ENCODE measurements around the gene MID1IP1. TPM values are rescaled to one million over a fixed set of nuclear protein-coding genes. Genes with fewer than 3 reads are reported as not detected.
A peak's percentile ranks its signal among the peaks of the same experiment; 100 is the strongest.

The MID1IP1 gene
- polyA plus RNA-seq (ENCODE audit: insufficient read length in 4 of 4): 10 to 100 TPM; 19.4 to 30.8 (median 21.1) TPM

- DNase-seq (ENCODE audit: low read depth in 4 of 4, low spot score in 2 of 4): peak in 3 of 4 donors; percentile 69 to 88 (median 84)
Measured at GRCh38 chrX:38800981-38801845, at the start of gene MID1IP1. MID1IP1 (plus strand) TSS chrX:38801459; CDS start chrX:38804947, 3,488 bp downstream.

GRCh38 chrX:38754102-38754790, 47.0 kb upstream of the MID1IP1 start:
- peak in 2 of 4 donors; percentile 7 to 41 for DNase-seq (ENCODE audit: low read depth in 4 of 4, low spot score in 2 of 4)

GRCh38 chrX:38754818-38755718, 46.2 kb upstream of the MID1IP1 start:
- peak in 1 of 4 donors; percentile 6 for DNase-seq (ENCODE audit: low read depth in 4 of 4, low spot score in 2 of 4)

- DNase-seq (ENCODE audit: low read depth in 4 of 4, low spot score in 2 of 4): no peak
Measured at GRCh38 chrX:38760883-38761282, 40.4 kb upstream of the MID1IP1 start.

- peak in 2 of 4 donors; percentile 1 to 3 for DNase-seq (ENCODE audit: low read depth in 4 of 4, low spot score in 2 of 4)
Measured at GRCh38 chrX:38768079-38768478, 33.2 kb upstream of the MID1IP1 start.

GRCh38 chrX:38770152-38770551, 31.1 kb upstream of the MID1IP1 start:
- no peak for DNase-seq (ENCODE audit: low read depth in 4 of 4, low spot score in 2 of 4)

- DNase-seq (ENCODE audit: low read depth in 4 of 4, low spot score in 2 of 4): no peak
Measured at GRCh38 chrX:38774249-38774648, 27.0 kb upstream of the MID1IP1 start.

- no peak for DNase-seq (ENCODE audit: low read depth in 4 of 4, low spot score in 2 of 4)
Measured at GRCh38 chrX:38796946-38797345, 4.3 kb upstream of the MID1IP1 start.

GRCh38 chrX:38798956-38799355, 2.3 kb upstream of the MID1IP1 start:
- no peak for DNase-seq (ENCODE audit: low read depth in 4 of 4, low spot score in 2 of 4)

- DNase-seq (ENCODE audit: low read depth in 4 of 4, low spot score in 2 of 4): no peak
Measured at GRCh38 chrX:38799995-38800580, 1.2 kb upstream of the MID1IP1 start.

- no peak for DNase-seq (ENCODE audit: low read depth in 4 of 4, low spot score in 2 of 4)
Measured at GRCh38 chrX:38803243-38803587, 2.0 kb downstream of the MID1IP1 start.

GRCh38 chrX:38803588-38804431, 2.6 kb downstream of the MID1IP1 start:
- DNase-seq (ENCODE audit: low read depth in 4 of 4, low spot score in 2 of 4): peak in 2 of 4 donors; percentile 44 to 53

GRCh38 chrX:38804432-38804681, 3.1 kb downstream of the MID1IP1 start:
- DNase-seq (ENCODE audit: low read depth in 4 of 4, low spot score in 2 of 4): no peak

- DNase-seq (ENCODE audit: low read depth in 4 of 4, low spot score in 2 of 4): peak in 1 of 4 donors; percentile 29
Measured at GRCh38 chrX:38804682-38805431, 3.6 kb downstream of the MID1IP1 start.

GRCh38 chrX:38805432-38806389, 4.5 kb downstream of the MID1IP1 start:
- DNase-seq (ENCODE audit: low read depth in 4 of 4, low spot score in 2 of 4): peak in 1 of 4 donors; percentile 31

- DNase-seq (ENCODE audit: low read depth in 4 of 4, low spot score in 2 of 4): no peak
Measured at GRCh38 chrX:38806875-38807621, 5.8 kb downstream of the MID1IP1 start.

- no peak for DNase-seq (ENCODE audit: low read depth in 4 of 4, low spot score in 2 of 4)
Measured at GRCh38 chrX:38807873-38808272, 6.6 kb downstream of the MID1IP1 start.
